Raji (cell line): ENCODE measurements around the gene CHODL.

Experiments used
- POLR2A ChIP-seq: IDR thresholded peaks from 2 replicates; pipeline ENCODE4 v1.6.1; 2011; ENCODE audit warnings: low read depth, low read length, control low read depth; ENCODE audit not compliant: insufficient read depth

CHODL gene

DNA sequence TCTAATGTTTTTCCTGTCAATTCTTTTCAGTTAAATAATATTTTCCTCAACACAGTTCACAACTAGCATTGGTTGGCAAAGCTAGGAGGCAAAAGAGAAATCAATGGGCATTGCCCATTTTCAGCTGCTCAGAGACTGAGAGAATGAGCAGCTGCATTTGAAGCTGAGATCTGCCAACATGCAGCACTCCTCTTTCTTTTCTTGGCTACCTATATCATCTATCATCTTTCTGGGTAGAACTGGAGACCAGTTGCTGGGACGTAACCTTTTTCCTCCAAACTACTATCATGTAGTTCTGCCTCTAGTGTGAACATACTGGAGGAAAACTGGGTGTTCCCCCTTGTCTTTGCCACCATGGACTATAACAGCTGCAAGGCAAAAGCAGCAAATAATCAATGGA is 22.9 kb downstream of the CHODL start:
- no peak for TF ChIP-seq POLR2A

DNA sequence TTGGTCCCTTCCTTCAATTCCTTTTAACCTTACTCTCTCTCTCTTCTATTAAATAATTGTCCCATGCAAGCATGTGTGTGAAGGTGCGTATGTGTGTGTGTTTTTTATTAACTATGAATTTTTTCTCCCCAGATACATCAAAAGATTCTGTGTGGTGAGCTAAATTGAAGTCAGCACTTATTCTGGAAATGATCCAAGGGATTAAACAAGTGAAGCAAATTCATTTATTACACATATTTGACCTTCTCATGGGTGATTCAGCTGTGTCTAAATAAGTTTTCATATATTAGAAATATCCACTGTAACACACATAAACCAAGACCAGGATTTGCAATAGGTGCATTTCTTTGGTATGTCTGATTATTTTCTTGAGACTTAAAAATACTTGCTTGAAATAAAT is 24.3 kb downstream of the CHODL start:
- TF ChIP-seq POLR2A, result no peak

DNA sequence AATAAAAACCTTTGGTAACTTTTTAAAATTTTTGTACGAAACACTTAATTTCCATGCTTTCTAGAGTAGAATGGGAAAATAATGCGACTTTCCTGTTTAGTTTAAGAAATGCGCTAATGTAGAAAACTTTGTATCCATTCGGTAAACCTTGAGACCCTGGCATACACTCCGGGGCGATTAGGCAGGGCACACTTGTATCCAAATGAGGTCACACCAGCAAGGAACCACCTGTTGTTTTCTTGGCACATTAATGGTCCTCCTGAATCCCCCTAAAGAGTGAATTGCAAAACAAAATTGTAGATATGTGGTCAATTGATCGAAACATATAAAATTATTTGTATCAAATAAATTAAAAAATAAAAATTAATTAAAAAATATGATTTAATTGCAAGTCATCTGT is 25.2 kb downstream of the CHODL start:
- TF ChIP-seq POLR2A, result no peak

DNA sequence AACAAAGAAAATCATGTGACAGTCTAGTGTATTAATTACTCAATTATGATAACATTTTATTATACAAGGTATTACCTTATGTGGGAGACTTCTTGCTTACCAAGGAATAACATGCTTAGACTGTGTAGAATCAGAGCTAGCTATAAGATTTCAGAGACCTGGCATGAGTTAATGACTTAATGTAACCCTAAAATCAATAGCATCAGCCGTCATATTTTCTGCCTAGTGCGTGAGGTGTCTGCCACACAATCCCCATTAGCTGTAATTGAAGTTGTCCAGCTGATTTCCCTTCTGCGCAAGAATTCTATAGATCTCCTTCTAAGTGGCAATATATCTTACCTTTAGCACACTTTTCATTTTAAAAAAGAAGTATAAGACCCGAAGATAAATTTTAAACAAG is 28.8 kb downstream of the CHODL start:
- no peak for TF ChIP-seq POLR2A

DNA sequence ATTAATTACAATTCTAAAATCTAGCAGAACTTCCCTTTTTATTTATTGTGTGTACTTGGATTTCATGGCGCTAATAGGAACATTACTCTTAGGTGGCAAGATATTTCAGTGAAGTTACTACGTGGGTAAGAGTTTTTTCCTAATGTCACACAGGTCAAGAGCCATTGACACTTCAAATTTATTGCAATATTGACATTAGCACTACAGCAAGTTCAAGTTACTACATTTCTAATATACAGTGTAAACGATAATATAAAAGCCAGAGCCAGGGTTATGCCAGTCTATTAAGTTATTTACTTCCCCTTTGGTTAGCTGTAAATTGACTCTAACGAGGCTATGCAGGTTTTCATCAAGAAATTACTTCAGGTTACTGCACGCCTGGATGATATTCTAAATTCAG is 29.7 kb downstream of the CHODL start:
- no peak for TF ChIP-seq POLR2A

DNA sequence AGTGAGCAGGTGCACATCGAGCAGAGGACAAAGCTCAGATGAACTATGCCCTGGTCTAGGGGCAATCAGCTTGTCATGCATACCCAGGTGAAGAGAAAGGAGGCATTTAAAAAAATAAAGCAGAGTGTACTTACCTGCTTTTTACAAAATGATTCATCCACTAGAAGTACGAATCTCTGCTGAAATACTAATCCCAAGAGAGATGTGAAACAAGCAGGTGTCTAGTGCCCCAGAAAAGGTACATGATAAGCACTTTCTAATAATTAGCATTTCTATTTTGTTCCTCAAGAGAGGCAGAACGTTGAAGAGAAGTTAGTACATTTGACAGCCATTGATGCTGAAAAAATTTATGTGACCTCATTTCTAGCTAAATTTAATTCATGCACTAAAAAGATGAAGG is 31.1 kb downstream of the CHODL start:
- no peak for TF ChIP-seq POLR2A

DNA sequence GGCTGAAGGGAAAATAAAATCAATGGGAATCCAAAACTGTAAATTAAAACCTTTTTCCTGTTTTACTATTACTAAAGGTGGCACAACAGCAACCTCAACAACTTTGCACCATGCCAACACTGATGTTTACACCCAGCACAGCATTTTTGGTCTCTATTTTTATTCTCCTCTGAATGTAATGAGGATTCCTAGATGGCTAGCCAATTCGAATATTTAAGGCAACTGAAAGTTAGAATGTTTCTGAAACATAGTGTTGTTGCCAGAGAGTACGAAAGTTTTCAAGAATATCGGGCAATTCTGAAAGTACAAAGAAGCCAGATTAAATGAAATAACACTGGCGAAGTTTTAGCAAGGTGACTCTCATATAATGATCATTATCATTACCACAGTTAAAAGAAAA is 40.7 kb downstream of the CHODL start:
- TF ChIP-seq POLR2A, result no peak

DNA sequence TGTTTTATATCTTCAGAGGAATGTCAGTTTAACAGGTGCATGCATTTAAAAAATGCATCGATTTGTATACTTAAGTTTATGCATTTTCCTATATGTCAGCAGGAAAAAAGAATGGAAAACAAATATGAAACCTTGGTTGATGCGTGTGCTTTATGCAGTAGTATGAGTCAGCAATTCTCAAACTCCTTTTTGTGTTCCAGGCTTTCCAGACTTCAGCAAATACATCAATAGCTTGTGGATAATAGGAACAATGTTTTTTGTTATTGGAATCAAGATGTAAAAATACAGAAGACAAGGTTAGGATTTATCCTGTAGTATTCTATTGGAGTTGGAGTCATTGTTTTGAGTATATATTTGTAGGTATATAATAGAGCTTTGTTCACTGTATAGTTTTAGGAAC is 45.2 kb downstream of the CHODL start:
- TF ChIP-seq POLR2A, result no peak

DNA sequence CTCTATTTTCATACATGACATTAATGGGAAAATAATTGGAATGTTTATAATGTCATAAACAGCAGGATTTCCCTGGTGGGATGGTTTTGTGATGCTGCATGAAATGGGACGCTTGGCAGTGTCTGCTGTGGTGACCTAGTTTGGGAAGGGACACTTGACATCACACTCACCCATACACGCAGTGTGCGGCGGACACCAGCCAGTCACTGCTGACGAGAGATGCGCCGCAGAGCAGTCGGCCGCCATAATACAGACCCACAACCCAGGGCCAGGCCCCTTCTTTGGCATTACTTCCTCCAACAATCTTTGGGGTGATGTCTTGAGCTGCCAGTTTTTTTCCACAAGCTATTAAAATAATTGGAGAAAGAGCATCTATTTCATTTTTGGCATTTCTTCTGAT is 49.5 kb downstream of the CHODL start:
- no peak for TF ChIP-seq POLR2A

DNA sequence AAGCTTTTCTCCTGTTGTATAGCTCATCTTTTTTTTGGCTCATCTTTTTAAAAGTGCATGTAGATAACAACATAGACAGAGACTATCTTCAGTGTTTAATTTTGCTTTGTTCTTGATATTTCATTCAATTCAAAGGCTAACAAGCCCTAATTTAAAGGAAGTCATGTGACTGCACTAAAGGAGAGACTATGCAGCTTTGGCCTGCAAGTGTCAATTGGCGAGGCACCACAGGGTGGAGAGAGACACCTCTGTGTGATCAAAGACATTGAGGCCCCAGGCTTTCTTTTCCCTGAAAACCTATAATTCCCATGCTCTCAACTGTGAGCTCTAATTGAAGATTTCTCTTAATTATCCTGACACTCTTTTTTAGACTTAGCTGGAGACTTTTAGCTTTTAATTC is 53.6 kb downstream of the CHODL start:
- no peak for TF ChIP-seq POLR2A
